Measurements from ENCODE around the gene UBE2H.

GRCh38 chr7:129919492-129919891 is 33.3 kb downstream of the UBE2H start:
- no peak for TF ChIP-seq POLR2A (IDR thresholded peaks at IDR 0.05)
- TF ChIP-seq CTCF (IDR thresholded peaks at IDR 0.05 in 8 of 11, conservative IDR thresholded peaks at IDR 0.05 in 3 of 11) = no peak
- TF ChIP-seq POLR2AphosphoS5 (IDR thresholded peaks at IDR 0.05) = no peak

All from spleen (tissue), 7 donors.